NCI-H1417 treated with DMSO at 0.1 percent for 48 hours (cell line): ENCODE data around the gene SSUH2.
"Not testable (repeated sequence)": the region's sequence is repeated elsewhere in the genome, so short reads cannot be mapped to it uniquely, and the experiment has no call there.

Experiments
- DNase-seq: peaks from one replicate; lab custom pipeline; 2025; lab: John Stamatoyannopoulos, UW

Gene SSUH2, protein sequence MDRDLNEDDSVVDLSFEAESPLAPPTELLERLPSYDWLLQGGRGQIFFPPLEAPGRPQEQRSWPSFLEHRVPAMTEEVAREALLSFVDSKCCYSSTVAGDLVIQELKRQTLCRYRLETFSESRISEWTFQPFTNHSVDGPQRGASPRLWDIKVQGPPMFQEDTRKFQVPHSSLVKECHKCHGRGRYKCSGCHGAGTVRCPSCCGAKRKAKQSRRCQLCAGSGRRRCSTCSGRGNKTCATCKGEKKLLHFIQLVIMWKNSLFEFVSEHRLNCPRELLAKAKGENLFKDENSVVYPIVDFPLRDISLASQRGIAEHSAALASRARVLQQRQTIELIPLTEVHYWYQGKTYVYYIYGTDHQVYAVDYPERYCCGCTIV

DNA sequence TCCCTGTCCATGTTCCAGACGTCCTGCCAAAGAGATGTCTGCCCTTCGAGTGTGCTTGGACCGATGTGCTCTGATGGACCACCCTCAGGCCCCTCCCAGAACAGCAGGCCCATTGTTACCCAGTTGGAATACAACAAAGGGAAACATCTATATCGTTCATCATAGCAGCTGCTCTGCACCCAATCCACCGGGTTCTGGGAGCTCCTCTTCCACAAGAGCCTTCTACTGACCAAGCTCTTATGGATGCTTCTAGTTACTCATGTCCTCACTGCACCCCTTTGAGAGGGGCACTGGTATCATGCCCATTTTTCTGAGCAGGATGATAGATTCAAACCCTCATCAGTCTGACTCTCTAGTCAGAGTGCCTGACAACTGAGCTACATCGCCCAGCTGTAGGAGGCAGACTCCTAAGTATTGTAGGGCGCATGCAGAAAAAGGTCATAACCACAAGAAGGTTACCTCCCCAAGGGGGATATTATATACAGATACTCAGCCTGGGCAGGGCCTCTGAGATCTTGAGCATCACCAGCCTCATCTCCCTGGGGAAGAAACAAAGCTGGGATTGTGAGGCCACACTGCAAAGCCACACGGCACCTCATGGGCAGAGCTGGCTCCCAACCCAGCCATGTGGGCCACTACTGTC is at the start of gene SSUH2:
Gene SSUH2, minus strand, starts transcription at position 51 of the 643 bp plus-strand sequence. Its CDS starts 40 bp downstream, at position 11.
- DNase-seq, result no peak

GRCh38 chr3:8691295-8691694 is 46.7 kb upstream of the SSUH2 start:
- not testable (repeated sequence) for DNase-seq

DNA sequence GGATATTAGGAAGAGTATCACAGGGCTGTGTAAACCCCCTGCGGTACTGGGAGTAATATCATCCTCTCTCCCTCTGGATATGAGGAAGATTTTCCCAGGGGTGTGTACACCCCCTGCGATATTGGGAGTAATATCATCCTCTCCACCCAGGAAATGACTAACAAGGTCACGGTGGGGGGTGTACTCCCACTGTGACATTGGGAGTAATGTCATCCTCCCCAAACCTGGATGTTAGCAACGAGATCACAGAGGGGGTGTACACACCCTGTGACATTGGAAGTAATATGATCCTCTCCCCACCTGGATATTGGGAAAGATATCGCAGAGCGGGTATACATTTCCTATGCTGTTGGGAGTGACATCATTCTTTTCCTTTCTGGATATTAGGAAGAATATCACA is 40.4 kb upstream of the SSUH2 start:
- not testable (repeated sequence) for DNase-seq

- DNase-seq, result not testable (repeated sequence)
Observed at GRCh38 chr3:8682850-8683574, 38.4 kb upstream of the SSUH2 start.

DNA sequence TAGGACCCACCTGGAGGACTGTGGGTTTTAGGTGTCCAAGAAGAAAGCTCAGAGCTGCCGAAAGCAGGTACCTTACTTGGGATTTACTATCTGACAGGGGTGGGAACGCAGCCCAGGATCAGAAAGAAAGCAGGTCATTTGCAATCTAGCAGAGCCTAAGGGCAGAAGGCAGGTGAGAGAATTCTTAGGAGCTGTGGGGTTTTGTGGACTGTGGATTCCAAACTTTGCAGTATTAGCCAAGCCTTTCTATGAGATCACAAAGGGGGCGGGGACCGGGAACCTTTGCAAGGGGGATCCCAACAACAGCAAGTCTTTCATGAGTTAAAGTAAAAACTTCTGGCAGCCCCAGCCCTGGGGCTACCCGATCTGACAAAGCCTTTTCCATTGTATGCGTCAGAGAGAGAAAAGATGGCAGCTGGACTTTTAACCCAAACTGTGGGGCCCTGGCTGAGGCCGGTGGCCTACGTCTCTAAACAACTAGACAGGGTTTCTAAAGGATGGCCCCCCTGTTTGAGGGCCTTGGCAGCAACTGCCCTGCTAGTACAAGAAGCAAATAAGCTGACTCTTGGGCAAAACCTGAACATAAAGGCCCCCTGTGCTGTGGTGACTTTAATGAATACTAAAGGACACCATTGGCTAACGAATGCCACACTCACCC is 37.4 kb upstream of the SSUH2 start:
- not testable (repeated sequence) for DNase-seq

DNA sequence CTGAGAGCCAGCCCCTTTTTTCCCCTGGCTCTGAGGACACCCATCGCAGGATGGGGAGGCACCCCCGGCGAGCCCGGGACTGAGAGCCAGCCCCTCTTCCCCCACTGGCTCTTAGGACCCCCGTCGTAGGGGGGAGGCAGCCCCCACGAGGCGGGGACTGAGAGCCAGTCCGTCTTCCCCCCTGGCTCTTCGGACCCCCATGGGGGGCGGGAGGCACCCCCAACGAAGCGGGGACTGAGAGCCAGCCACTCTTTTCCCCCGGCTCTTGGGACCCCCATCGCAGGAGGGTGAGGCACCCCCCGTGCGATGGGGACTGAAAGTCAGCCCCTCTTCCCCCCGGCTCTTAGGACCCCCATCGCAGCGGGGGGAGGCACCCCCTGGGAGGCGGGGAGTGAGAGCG is 36.8 kb upstream of the SSUH2 start:
- DNase-seq, result no peak

- DNase-seq, result not testable (repeated sequence)
Observed at GRCh38 chr3:8679817-8680553, 35.4 kb upstream of the SSUH2 start.

GRCh38 chr3:8678751-8679150 is 34.2 kb upstream of the SSUH2 start:
- no peak for DNase-seq

DNA sequence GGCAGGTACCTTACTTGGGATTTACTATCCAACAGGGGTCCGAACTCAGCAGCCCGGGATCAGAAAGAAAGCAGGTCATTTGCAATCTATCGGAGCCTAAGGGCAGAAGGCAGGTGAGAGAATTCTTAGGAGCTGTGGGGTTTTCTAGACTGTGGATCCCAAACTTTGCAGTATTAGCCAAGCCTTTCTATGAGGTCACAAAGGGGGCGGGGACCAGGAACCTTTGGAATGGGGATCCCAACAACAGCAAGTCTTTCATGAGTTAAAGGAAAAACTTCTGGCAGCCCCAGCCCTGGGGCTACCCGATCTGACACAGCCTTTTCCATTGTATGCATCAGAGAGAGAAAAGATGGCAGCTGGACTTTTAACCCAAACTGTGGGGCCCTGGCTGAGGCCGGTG is 32.7 kb upstream of the SSUH2 start:
- DNase-seq, result not testable (repeated sequence)

DNA sequence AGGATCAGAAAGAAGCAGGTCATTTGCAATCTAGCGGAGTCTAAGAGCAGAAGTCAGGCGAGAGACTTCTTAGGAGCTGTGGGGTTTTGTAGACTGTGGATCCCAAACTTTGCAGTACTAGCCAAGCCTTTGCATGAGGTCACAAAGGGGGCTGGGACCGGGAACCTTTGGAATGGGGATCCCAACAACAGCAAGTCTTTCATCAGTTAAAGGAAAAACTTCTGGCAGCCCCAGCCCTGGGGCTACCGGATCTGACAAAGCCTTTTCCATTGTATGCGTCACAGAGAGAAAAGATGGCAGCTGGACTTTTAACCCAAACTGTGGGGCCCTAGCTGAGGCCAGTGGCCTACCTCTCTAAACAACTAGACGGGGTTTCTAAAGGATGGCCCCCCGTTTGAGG is 31.0 kb upstream of the SSUH2 start:
- not testable (repeated sequence) for DNase-seq

DNA sequence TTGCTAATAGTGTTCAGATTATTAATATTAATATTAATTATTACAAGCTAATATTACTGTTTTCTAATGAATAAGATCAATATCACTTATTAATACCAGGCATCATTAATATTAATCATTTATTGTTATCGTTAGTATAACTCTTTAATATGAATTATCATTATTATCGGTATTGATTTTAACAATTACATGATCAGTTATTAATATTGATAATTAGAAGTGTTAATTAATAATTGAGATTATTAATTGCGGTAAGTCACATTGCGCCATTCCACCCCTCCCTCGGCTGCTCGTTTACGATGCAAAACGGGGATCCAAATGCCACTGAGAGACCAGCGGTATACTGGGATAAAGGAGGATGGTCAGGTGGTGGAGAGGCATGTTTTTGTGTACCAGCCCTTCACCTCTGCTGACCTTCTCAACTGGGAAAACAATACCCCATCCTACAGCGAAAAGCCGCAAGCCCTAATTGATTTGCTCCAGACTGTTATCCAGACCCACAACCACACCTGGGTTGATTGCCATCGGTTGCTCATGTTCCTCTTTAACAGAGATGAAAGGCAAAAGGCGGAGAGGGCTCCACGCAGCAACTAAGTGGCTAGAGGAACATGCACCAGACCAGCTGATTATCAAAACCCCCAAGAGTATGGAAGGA is 28.6 kb upstream of the SSUH2 start:
- DNase-seq, result no peak

DNA sequence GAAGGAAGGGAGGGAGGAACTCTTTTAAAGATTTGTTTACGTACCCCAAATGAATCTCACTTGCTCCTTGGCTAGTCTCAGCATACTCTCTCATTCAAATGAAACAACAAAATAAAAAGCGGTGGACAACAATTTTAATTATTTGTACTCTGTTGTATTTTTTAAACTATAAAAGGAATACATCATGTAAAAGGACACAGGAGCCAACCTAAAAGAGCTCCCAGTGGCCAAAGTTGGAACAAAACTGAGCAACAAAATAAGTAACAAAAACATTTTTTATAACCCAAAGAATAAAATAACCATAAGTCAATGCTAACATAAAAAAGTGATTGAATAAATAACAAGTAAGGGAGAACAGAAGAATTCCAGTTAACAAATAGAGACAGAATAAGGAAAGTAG is 24.4 kb upstream of the SSUH2 start:
- no peak for DNase-seq

DNA sequence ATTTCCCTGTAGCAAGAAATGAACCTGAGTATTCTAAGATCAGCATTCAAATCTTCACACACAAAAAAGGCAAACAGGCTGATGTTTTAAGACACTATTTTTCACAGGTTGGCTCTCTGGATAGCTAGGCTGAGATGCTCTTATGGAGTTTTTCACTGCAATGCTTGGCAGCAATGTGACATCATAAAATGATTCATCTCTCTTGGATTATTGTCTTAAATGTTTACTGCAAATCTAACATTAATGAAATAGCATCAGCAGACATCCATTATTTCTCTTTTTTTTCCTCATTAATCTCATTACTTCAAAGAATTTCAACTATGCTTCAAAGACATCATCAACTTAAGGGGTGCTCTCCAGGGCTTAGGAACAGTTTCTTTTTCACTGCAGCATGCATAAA is 23.6 kb upstream of the SSUH2 start:
- DNase-seq, result no peak

- no peak for DNase-seq
Observed at GRCh38 chr3:8667463-8668091, 23.0 kb upstream of the SSUH2 start.

GRCh38 chr3:8665407-8665896 is 20.9 kb upstream of the SSUH2 start:
- DNase-seq, result no peak

DNA sequence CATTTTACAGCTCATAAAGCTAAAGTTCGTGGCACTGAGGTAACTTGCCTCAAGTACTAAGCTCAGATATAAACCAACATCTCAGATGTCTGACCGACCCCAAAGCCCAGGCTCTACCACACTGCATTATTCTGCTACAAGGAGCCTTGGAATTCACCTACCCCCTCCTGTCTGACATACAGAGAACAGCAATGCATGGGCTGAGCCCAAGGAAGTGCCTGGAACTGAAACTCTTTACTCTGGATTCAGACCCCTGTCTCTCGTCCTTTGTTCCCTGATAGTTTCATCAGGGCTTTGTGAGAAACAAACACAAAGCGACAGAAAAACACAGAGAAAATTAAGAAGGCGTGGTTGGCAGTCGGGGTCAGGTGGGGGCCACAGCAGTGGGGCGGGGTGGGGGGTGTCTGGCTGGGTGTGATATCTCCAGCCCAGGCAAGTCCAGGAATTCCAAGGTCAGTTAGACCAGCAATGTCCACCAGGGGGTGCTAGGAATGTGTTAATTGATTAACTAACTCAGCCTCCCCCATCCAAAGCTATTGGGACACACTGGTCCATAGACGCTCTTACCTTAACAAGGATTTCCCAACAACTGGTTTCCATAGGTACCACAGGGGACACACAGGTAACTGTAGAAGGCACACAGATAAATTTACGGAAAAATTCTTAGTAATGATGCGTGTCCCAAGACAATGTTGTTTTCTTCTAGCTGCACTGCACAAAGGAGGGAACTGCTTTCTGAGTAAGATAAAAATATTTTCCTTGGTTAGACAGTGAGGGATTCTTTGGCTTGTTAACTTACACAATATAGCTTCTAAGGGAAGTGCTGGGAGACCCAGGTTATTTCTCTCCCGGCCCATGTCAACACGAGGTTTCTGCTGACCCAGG is 18.8 kb upstream of the SSUH2 start:
- no peak for DNase-seq

DNA sequence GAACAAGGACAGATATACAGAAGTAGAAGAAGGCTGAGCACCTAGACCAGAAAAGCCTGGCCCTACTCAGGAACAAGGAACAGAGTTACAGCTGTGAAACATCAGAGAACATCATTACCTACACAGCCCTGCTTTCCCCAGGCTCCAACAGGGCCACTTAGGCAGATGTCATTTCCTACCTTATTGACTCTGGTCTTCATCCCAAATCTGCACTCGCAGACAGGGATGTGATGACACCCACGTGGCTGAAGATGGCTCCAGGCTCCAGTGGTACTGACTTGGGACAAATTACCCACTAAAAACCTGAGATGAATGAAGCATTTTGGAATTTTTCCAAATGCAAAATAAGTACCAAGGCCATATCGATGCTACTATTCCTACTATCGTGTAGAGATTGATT is 18.0 kb upstream of the SSUH2 start:
- DNase-seq, result no peak

GRCh38 chr3:8660175-8661118 is 15.8 kb upstream of the SSUH2 start:
- DNase-seq, result no peak
